ENCODE measurements around the gene PDLIM7.

- TF ChIP-seq CTCF (IDR thresholded peaks at IDR 0.05; ENCODE audit: low read depth, low read length) (no peak), EZH2phosphoT487 (IDR thresholded peaks at IDR 0.05; ENCODE audit: low read depth) (no peak)
Measured at GRCh38 chr5:177449140-177450061, 48.0 kb downstream of the PDLIM7 start.

Data from OCI-LY3 (cell line).